Activated CD4-positive, alpha-beta T cell treated with anti-CD3 and anti-CD28 coated beads for 1 hour (primary cell): ENCODE data around the gene NRIP1.
"Not testable (repeated sequence)": the region's sequence is repeated elsewhere in the genome, so short reads cannot be mapped to it uniquely, and the experiment has no call there.

Source experiments
- DNase-seq: peaks from one replicate; pipeline ENCODE4 v3.0.0-alpha.2; 2020

Gene NRIP1

GRCh38 chr21:14968821-14969220 is 96.0 kb downstream of the NRIP1 start:
- DNase-seq, result no peak

- DNase-seq, result no peak
These were observed 96.8 kb downstream of the NRIP1 start for GRCh38 chr21:14968029-14968428.

- DNase-seq, result no peak
These were observed 100.2 kb downstream of the NRIP1 start for GRCh38 chr21:14964621-14965020.

GRCh38 chr21:14962217-14962616 is 102.6 kb downstream of the NRIP1 start:
- no peak for DNase-seq

- DNase-seq, result no peak
These were observed 103.3 kb downstream of the NRIP1 start for GRCh38 chr21:14961502-14961901.

- DNase-seq, result no peak
These were observed 105.5 kb downstream of the NRIP1 start for GRCh38 chr21:14959343-14959742.

GRCh38 chr21:14957836-14958235 is 107.0 kb downstream of the NRIP1 start:
- no peak for DNase-seq

GRCh38 chr21:14956807-14957206 is 108.0 kb downstream of the NRIP1 start:
- no peak for DNase-seq

GRCh38 chr21:14955936-14956520 is 108.8 kb downstream of the NRIP1 start:
- no peak for DNase-seq

- DNase-seq, result no peak
These were observed 111.9 kb downstream of the NRIP1 start for GRCh38 chr21:14952916-14953315.

GRCh38 chr21:14949603-14950002 is 115.2 kb downstream of the NRIP1 start:
- no peak for DNase-seq

- DNase-seq, result no peak
These were observed 117.1 kb downstream of the NRIP1 start for GRCh38 chr21:14947613-14948160.

GRCh38 chr21:14945176-14945575 is 119.6 kb downstream of the NRIP1 start:
- DNase-seq, result no peak

- DNase-seq, result no peak
These were observed 121.2 kb downstream of the NRIP1 start for GRCh38 chr21:14943616-14944015.

- DNase-seq, result no peak
These were observed 121.9 kb downstream of the NRIP1 start for GRCh38 chr21:14942801-14943490.

- DNase-seq, result not testable (repeated sequence)
These were observed 137.5 kb downstream of the NRIP1 start for GRCh38 chr21:14927324-14927723.

GRCh38 chr21:14926186-14926585 is 138.6 kb downstream of the NRIP1 start:
- no peak for DNase-seq

GRCh38 chr21:14923468-14923867 is 141.3 kb downstream of the NRIP1 start:
- DNase-seq, result no peak

GRCh38 chr21:14922980-14923379 is 141.8 kb downstream of the NRIP1 start:
- DNase-seq, result no peak

- DNase-seq, result no peak
These were observed 146.3 kb downstream of the NRIP1 start for GRCh38 chr21:14918527-14918926.

- DNase-seq, result no peak
These were observed 147.0 kb downstream of the NRIP1 start for GRCh38 chr21:14917762-14918161.

GRCh38 chr21:14916676-14917141 is 148.1 kb downstream of the NRIP1 start:
- DNase-seq, result no peak

GRCh38 chr21:14913638-14914037 is 151.2 kb downstream of the NRIP1 start:
- DNase-seq, result no peak

GRCh38 chr21:14911351-14911750 is 153.4 kb downstream of the NRIP1 start:
- DNase-seq, result no peak
